ENCODE data around the gene NUP42.

The NUP42 gene

GRCh38 chr7:23212395-23212794 is 30.5 kb downstream of the NUP42 start:
- Histone ChIP-seq H3K4me1 (ENCODE audit: insufficient read depth, low read length, poor library complexity, severe bottlenecking) (no peaks in the 10 kb centered on the region), H3K79me2 (ENCODE audit: insufficient read depth, low read length) (no peaks in the 10 kb centered on the region), H3K36me3 (ENCODE audit: insufficient read depth, low read length) (no peaks in the 10 kb centered on the region), H3K9me2 (replicated peaks; ENCODE audit: low read depth, low read length) (no peaks in the 10 kb centered on the region), H4K20me1 (ENCODE audit: insufficient read depth, low read length, poor library complexity, severe bottlenecking) (no peaks in the 10 kb centered on the region), H3F3A (ENCODE audit: low read depth) (no peaks in the 10 kb centered on the region), H3K9me3 (ENCODE audit: insufficient read depth, low read depth, low read length) (no peaks in the 10 kb centered on the region), H3K4me3 (ENCODE audit: low read length, poor library complexity, severe bottlenecking) (no peak overlapping the region), H3K4me2 (ENCODE audit: low read depth, low read length, poor library complexity, severe bottlenecking) (no peak overlapping the region), H2AFZ (ENCODE audit: low read length) (no peak overlapping the region), H3K27me3 (ENCODE audit: insufficient read depth, low read length, poor library complexity, severe bottlenecking) (no peaks in the 10 kb centered on the region), H3K9ac (ENCODE audit: low read depth, low read length, poor library complexity, severe bottlenecking) (no peak overlapping the region)
- TF ChIP-seq EZH2phosphoT487 (IDR thresholded peaks at IDR 0.05; ENCODE audit: borderline replicate concordance) (no peak), CTCF (conservative IDR thresholded peaks at IDR 0.05; ENCODE audit: low read length) (no peak)

GRCh38 chr7:23212841-23213240 is 31.0 kb downstream of the NUP42 start:
- no peaks in the 10 kb centered on the region for H3F3A ChIP-seq (ENCODE audit: low read depth)
- no peak overlapping the region for H3K9ac ChIP-seq (ENCODE audit: low read depth, low read length, poor library complexity, severe bottlenecking)
- H3K36me3 ChIP-seq (ENCODE audit: insufficient read depth, low read length), result no peaks in the 10 kb centered on the region
- no peaks in the 10 kb centered on the region for H3K9me3 ChIP-seq (ENCODE audit: insufficient read depth, low read depth, low read length)
- H3K27me3 ChIP-seq (ENCODE audit: insufficient read depth, low read length, poor library complexity, severe bottlenecking), result no peaks in the 10 kb centered on the region
- H2AFZ ChIP-seq (ENCODE audit: low read length), result no peak overlapping the region
- H3K79me2 ChIP-seq (ENCODE audit: insufficient read depth, low read length), result no peaks in the 10 kb centered on the region
- H3K4me1 ChIP-seq (ENCODE audit: insufficient read depth, low read length, poor library complexity, severe bottlenecking), result no peaks in the 10 kb centered on the region
- H3K9me2 ChIP-seq (replicated peaks; ENCODE audit: low read depth, low read length), result no peaks in the 10 kb centered on the region
- H4K20me1 ChIP-seq (ENCODE audit: insufficient read depth, low read length, poor library complexity, severe bottlenecking), result no peaks in the 10 kb centered on the region
- H3K4me2 ChIP-seq (ENCODE audit: low read depth, low read length, poor library complexity, severe bottlenecking), result no peak overlapping the region
- no peak overlapping the region for H3K4me3 ChIP-seq (ENCODE audit: low read length, poor library complexity, severe bottlenecking)
- TF ChIP-seq EZH2phosphoT487 (IDR thresholded peaks at IDR 0.05; ENCODE audit: borderline replicate concordance), result no peak
- no peak for TF ChIP-seq CTCF (conservative IDR thresholded peaks at IDR 0.05; ENCODE audit: low read length)

- no peaks in the 10 kb centered on the region for H3F3A ChIP-seq (ENCODE audit: low read depth)
- no peaks in the 10 kb centered on the region for H3K9me3 ChIP-seq (ENCODE audit: insufficient read depth, low read depth, low read length)
- no peaks in the 10 kb centered on the region for H3K27me3 ChIP-seq (ENCODE audit: insufficient read depth, low read length, poor library complexity, severe bottlenecking)
- no peak overlapping the region for H2AFZ ChIP-seq (ENCODE audit: low read length)
- no peaks in the 10 kb centered on the region for H3K9me2 ChIP-seq (replicated peaks; ENCODE audit: low read depth, low read length)
- H3K4me3 ChIP-seq (ENCODE audit: low read length, poor library complexity, severe bottlenecking), result no peak overlapping the region
- no peaks in the 10 kb centered on the region for H4K20me1 ChIP-seq (ENCODE audit: insufficient read depth, low read length, poor library complexity, severe bottlenecking)
- no peaks in the 10 kb centered on the region for H3K36me3 ChIP-seq (ENCODE audit: insufficient read depth, low read length)
- no peak overlapping the region for H3K4me2 ChIP-seq (ENCODE audit: low read depth, low read length, poor library complexity, severe bottlenecking)
- no peaks in the 10 kb centered on the region for H3K79me2 ChIP-seq (ENCODE audit: insufficient read depth, low read length)
- H3K4me1 ChIP-seq (ENCODE audit: insufficient read depth, low read length, poor library complexity, severe bottlenecking), result no peaks in the 10 kb centered on the region
- no peak overlapping the region for H3K9ac ChIP-seq (ENCODE audit: low read depth, low read length, poor library complexity, severe bottlenecking)
- TF ChIP-seq CTCF (conservative IDR thresholded peaks at IDR 0.05; ENCODE audit: low read length) (no peak), EZH2phosphoT487 (IDR thresholded peaks at IDR 0.05; ENCODE audit: borderline replicate concordance) (no peak)
Observed at GRCh38 chr7:23213755-23214154, 31.9 kb downstream of the NUP42 start.

All from Loucy (cell line).